ENCODE results near the gene EFCAB6. TPM values are rescaled to one million over a fixed set of nuclear protein-coding genes. Genes with fewer than 3 reads are reported as not detected.

The EFCAB6 gene
- total and polyA plus RNA-seq, 2 donors (not counting 1 experiment from before 2014, with no cell fraction given) = 0.07 to 0.10 TPM

DNA sequence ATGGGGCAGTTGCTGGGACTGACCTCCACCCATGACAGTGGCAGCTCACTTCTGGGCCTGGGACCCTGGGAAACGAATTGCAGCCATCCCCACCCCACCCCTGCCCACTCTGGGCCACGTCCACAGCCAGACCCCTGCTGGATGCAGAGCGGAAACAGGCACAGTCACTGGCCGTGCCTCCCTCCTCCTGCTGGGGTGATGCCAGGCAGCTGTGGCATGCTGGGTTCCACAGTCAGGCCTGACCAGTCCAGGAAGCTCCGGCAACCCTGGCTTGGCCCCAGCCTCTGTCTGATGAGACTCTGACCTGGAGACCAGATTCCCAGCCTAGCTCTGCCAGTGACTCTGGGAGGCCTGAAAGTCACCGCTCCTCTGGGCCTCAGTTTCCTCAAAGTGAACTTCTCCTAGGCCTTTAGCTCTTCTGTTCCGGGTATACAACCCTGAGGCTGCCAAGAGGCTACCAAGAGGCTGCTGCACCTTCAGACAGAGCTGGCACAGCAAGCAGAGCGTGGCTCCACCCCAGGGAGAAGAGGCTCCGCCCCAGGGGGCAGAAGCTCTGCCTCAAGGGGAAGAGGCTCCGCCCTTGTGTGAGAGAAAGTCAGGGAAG lies 41.3 kb upstream of the EFCAB6 start:
- peaks cover 37% of the 10 kb centered on the region for H3K27me3 Mint-ChIP-seq
- H3K9me3 Mint-ChIP-seq (ENCODE audit: insufficient read depth) = peaks cover 3% of the 10 kb centered on the region
- no peaks in the 10 kb centered on the region for H3K4me1 Mint-ChIP-seq
- Histone ChIP-seq H3K4me3 (ENCODE audit: control extremely low read depth in 1 of 5, extremely low read depth in 1 of 5, insufficient read depth in 1 of 5, low read depth in 2 of 5, low read length in 4 of 5) (no peak overlapping the region), H3K9ac (ENCODE audit: low read length) (no peak overlapping the region), H3K27ac (ENCODE audit: low read length in 2 of 2) (no peak overlapping the region), H3K36me3 (replicated peaks in 1 of 2; ENCODE audit: control extremely low read depth in 1 of 2, control insufficient read depth in 1 of 2, extremely low read depth in 1 of 2, insufficient read depth in 2 of 2, low read length in 1 of 2) (no peaks in the 10 kb centered on the region), H2AFZ (ENCODE audit: insufficient read depth, low read depth, low read length, poor library complexity, severe bottlenecking) (no peak overlapping the region), H3K4me1 (ENCODE audit: control insufficient read depth in 2 of 2, insufficient read depth in 2 of 2, low read length in 2 of 2) (no peaks in the 10 kb centered on the region), H4K20me1 (ENCODE audit: control insufficient read depth, insufficient read depth, low read length, poor library complexity, severe bottlenecking) (no peaks in the 10 kb centered on the region), H3K4me2 (replicated peaks; ENCODE audit: low read depth, low read length, poor library complexity, severe bottlenecking) (no peak overlapping the region), H3K9me3 (ENCODE audit: control extremely low read depth in 1 of 3, control insufficient read depth in 2 of 3, insufficient read depth in 1 of 3, low read length in 2 of 3) (peaks cover 0 to 25% (median 0%) of the 10 kb centered on the region in 3 donors), H3K27me3 (replicated peaks in 1 of 4; ENCODE audit: control extremely low read depth in 1 of 4, control insufficient read depth in 3 of 4, insufficient read depth in 4 of 4, low read length in 3 of 4) (peaks cover 0 to 11% (median 1%) of the 10 kb centered on the region in 4 experiments), H3K79me2 (ENCODE audit: control insufficient read depth, insufficient read depth, low read length) (no peaks in the 10 kb centered on the region)
- DNase-seq (no peak), ATAC-seq (ENCODE audit: low read depth) (no peak)
- 84% methylated on average over 10 of the region's 10 CpGs for WGBS (ENCODE audit: insufficient coverage)
- ChIA-PET CTCF (no interaction called here), POLR2A (no interaction called here)
- H3K27ac Mint-ChIP-seq = no peak overlapping the region
- no peak overlapping the region for H3K4me3 Mint-ChIP-seq
- TF ChIP-seq, protein P1, sequence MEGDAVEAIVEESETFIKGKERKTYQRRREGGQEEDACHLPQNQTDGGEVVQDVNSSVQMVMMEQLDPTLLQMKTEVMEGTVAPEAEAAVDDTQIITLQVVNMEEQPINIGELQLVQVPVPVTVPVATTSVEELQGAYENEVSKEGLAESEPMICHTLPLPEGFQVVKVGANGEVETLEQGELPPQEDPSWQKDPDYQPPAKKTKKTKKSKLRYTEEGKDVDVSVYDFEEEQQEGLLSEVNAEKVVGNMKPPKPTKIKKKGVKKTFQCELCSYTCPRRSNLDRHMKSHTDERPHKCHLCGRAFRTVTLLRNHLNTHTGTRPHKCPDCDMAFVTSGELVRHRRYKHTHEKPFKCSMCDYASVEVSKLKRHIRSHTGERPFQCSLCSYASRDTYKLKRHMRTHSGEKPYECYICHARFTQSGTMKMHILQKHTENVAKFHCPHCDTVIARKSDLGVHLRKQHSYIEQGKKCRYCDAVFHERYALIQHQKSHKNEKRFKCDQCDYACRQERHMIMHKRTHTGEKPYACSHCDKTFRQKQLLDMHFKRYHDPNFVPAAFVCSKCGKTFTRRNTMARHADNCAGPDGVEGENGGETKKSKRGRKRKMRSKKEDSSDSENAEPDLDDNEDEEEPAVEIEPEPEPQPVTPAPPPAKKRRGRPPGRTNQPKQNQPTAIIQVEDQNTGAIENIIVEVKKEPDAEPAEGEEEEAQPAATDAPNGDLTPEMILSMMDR (IDR thresholded peaks at IDR 0.05) = no peak
- no peak for TF ChIP-seq EZH2 (IDR thresholded peaks at IDR 0.05; ENCODE audit: borderline replicate concordance, insufficient read depth, low read depth, low read length, poor library complexity, severe bottlenecking)
- intact Hi-C loops (cut with micrococcal nuclease) = no loop called here

GRCh38 chr22:43852573-43853327 lies 40.6 kb upstream of the EFCAB6 start:
- H3K27ac Mint-ChIP-seq = no peak overlapping the region
- no peaks in the 10 kb centered on the region for H3K79me2 ChIP-seq (ENCODE audit: control insufficient read depth, insufficient read depth, low read length)
- H2AFZ ChIP-seq (ENCODE audit: insufficient read depth, low read depth, low read length, poor library complexity, severe bottlenecking) = no peak overlapping the region

More at GRCh38 chr22:43852573-43853327, 40.6 kb upstream of the EFCAB6 start:
- ChIA-PET POLR2A (no interaction called here), CTCF (no interaction called here)
- Histone ChIP-seq H4K20me1 (ENCODE audit: control insufficient read depth, insufficient read depth, low read length, poor library complexity, severe bottlenecking) (no peaks in the 10 kb centered on the region), H3K27ac (ENCODE audit: low read length in 2 of 2) (no peak overlapping the region), H3K4me2 (replicated peaks; ENCODE audit: low read depth, low read length, poor library complexity, severe bottlenecking) (no peak overlapping the region), H3K4me3 (ENCODE audit: control extremely low read depth in 1 of 5, extremely low read depth in 1 of 5, insufficient read depth in 1 of 5, low read depth in 2 of 5, low read length in 4 of 5) (no peak overlapping the region), H3K36me3 (replicated peaks in 1 of 2; ENCODE audit: control extremely low read depth in 1 of 2, control insufficient read depth in 1 of 2, extremely low read depth in 1 of 2, insufficient read depth in 2 of 2, low read length in 1 of 2) (no peaks in the 10 kb centered on the region), H3K9ac (ENCODE audit: low read length) (no peak overlapping the region), H3K27me3 (replicated peaks in 1 of 4; ENCODE audit: control extremely low read depth in 1 of 4, control insufficient read depth in 3 of 4, insufficient read depth in 4 of 4, low read length in 3 of 4) (peaks cover 0 to 11% (median 1%) of the 10 kb centered on the region in 4 experiments), H3K4me1 (ENCODE audit: control insufficient read depth in 2 of 2, insufficient read depth in 2 of 2, low read length in 2 of 2) (no peaks in the 10 kb centered on the region), H3K9me3 (ENCODE audit: control extremely low read depth in 1 of 3, control insufficient read depth in 2 of 3, insufficient read depth in 1 of 3, low read length in 2 of 3) (peaks cover 0 to 22% (median 0%) of the 10 kb centered on the region in 3 donors)
- Mint-ChIP-seq H3K4me1 (no peaks in the 10 kb centered on the region), H3K9me3 (ENCODE audit: insufficient read depth) (peaks cover 3% of the 10 kb centered on the region), H3K4me3 (no peak overlapping the region), H3K27me3 (peaks cover 34% of the 10 kb centered on the region)
- DNase-seq (no peak), ATAC-seq (ENCODE audit: low read depth) (no peak)
- TF ChIP-seq EZH2 (IDR thresholded peaks at IDR 0.05; ENCODE audit: borderline replicate concordance, insufficient read depth, low read depth, low read length, poor library complexity, severe bottlenecking) = no peak
- TF ChIP-seq, protein P1 (IDR thresholded peaks at IDR 0.05) = no peak
- WGBS (ENCODE audit: insufficient coverage) = 59% methylated on average over 13 of the region's 19 CpGs
- intact Hi-C loops (cut with micrococcal nuclease) = no loop called here
